Breast epithelium (tissue), 3 donors: ENCODE measurements around the gene SHLD1.

Experiments used
- POLR2A ChIP-seq: fragments of 450-650 bp; IDR thresholded peaks from one replicate; pipeline ENCODE4 v1.6.1; 2016; ENCODE audit warnings: antibody characterized with exemption, mild to moderate bottlenecking, moderate library complexity
- TF ChIP-seq, protein P1 (sequence below), 3 donors: fragments of 450-650 bp; IDR thresholded peaks; one replicate each; pipeline ENCODE4 v1.5.1; 2016 to 2017; ENCODE audit warnings: antibody characterized with exemption in 3 of 3, mild to moderate bottlenecking in 3 of 3, moderate library complexity in 3 of 3

DNA sequence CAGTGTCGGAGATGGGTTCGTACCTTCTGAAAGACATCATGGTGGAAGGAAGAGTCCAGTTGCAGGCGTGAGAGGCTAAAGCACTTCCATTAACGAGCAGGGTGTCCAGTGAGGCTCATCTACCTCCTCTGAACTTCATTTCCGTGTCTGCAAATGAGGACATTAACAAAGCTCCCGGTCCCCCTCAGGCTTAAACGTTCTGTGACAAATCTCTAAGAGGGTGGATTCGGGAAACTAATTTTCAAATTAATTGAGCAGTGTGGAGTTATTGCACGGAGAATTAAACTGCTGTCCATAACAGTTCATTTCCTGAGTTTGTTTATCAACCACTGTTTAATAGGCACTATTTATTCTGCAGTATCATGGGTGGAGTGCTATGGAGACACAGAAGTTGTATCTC, 132.0 kb downstream of the SHLD1 start:
- TF ChIP-seq, protein P1, sequence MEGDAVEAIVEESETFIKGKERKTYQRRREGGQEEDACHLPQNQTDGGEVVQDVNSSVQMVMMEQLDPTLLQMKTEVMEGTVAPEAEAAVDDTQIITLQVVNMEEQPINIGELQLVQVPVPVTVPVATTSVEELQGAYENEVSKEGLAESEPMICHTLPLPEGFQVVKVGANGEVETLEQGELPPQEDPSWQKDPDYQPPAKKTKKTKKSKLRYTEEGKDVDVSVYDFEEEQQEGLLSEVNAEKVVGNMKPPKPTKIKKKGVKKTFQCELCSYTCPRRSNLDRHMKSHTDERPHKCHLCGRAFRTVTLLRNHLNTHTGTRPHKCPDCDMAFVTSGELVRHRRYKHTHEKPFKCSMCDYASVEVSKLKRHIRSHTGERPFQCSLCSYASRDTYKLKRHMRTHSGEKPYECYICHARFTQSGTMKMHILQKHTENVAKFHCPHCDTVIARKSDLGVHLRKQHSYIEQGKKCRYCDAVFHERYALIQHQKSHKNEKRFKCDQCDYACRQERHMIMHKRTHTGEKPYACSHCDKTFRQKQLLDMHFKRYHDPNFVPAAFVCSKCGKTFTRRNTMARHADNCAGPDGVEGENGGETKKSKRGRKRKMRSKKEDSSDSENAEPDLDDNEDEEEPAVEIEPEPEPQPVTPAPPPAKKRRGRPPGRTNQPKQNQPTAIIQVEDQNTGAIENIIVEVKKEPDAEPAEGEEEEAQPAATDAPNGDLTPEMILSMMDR (IDR thresholded peaks at IDR 0.05): no peak
- TF ChIP-seq POLR2A: no peak
